GM18519 (cell line): ENCODE results near the gene PNP.
"Not testable (repeated sequence)": the region's sequence is repeated elsewhere in the genome, so short reads cannot be mapped to it uniquely, and the experiment has no call there.

Experiments used
- ATAC-seq: cut with Tn5 transposase; IDR thresholded peaks from one replicate; pipeline ENCODE4 v1.9.1; 2021; ENCODE audit warnings: mild to moderate bottlenecking, moderate library complexity; ENCODE audit not compliant: unreplicated experiment, low FRiP score

PNP gene

DNA sequence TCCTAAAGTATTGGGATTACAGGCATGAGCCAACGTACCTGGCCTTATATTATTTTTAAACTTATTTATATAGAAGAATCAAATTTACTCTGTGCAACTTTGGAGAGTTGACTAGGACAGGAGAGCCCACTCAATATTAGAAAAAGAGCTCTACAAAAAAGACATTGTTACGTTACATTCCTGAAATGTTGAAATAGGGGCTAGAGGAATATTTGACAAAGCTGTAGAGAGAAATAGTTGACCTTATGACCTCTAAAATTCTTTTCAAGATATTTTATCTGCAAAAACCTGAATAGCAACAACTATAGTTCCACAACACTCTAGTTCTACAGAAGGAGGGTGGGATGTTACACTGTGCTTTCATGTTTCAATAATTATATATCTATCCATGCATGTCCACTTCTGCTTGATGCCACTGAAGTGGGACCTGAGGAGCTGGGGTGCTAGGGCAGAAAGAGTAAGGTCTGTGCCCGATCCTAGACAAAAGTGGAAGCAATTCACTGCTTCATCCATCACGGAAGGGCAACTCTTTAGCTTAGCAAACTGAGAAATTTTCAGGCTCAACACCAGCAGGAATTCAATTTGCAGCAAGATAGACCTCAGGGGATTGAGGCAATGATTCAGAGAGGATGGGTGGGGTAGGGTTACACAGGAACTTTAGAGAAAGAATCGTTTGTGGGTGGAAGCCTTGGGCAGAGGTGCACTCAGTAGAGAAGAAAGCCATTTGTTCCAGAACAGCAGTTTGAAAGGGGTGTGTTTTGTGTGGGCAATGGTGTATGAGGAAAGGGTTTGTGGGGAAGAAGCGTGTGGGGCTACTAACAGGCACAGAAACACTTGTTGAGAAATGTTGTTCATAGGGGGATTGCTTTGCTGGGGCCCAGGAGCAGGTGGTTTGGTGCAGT, 20.1 kb downstream of the PNP start:
- ATAC-seq: no peak

DNA sequence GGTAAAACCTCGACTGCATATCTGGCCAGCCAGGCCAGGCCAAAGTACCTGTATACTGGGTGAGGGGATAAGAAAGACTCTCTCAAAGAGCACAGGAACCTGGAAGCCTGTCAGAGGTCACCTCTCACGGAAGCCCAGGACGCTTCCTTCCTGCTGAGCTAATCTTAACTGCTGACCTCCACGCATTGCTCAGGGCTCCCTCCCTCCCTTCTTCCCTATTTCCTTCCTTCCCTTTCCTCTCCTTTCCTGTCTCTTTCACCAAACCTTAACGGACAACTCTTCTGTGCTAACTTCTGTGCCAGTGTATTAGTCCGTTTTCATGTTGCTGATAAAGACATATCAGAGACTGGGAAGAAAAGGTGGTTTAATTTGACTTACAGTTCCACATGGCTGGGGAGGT, 21.4 kb downstream of the PNP start:
- no peak for ATAC-seq

DNA sequence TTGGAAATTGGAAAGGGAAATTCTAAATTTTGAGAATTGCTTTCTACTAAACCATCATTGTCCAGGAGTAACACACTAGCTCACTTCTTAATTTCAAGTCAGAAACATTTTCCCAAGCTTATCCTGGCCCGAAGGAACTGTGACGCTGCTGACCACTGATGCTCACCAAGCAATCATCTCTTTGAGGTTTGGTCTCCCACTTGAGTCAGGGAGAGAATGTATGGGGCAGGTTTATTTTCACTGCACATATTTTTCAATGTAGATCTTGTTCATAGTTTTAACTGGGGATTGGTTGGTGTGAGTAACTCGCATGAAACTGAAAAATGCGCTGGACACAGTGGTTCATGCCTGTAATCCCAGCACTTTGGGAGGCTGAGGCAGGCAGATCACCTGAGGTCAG, 23.3 kb downstream of the PNP start:
- ATAC-seq: no peak

DNA sequence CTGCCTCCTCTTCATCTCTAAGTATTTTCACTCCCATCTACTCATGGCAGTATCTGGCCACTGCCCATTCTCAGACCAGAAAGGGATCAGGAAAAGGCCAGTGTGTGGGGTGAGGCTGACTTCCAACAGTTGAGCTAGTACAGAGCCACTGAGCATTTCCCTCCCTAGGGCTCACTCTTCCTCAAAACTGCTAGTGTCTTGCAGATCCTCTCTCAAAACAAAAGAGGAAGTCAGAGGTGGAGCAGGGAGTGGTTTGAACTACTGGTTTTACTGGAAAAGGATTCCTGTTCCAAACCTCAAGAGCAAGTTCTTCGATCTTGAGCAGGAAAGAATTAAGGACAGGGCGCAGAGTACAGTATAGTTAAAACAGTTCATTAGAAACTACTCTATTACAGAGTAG, 24.4 kb downstream of the PNP start:
- ATAC-seq: no peak

DNA sequence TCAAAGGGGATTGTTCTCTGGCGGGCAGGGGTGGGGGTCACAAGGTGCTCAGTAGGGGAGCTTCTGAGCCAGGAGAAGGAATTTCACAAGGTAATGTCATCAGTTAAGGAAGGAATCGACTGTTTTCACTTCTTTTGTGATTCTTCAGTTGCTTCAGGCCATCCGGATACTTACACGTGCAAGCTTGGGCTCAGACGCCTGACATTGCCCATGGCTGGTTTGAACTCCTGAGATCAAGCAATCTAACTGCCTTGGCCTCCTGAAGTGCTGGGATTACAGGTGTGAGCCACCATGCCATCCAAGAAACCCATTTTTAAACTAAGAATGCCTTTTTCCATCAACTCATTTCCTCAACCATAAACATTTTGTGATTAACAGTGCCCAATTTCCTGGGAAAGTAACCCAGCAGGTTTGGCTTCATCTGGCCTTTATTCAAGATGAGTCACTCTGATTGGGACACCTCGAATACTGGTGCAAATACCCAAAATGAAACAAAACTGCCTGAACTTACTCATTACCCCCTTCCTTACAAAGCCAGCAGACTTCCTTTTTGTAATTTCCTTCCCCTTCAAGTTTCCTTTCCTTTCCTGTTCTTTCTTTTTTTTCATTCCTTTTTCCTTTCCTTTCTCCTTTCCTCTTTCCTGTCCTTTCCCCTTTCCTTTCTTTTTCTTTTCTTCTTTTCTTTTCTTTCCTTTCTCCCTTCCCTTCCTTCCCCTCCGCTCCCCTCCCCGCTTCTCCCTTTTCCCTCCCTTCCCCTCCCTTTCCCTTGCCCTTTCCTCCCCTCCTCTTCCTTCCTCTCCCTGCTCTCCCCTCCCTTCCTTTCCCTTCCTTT, 25.9 kb downstream of the PNP start:
- ATAC-seq: no peak

DNA sequence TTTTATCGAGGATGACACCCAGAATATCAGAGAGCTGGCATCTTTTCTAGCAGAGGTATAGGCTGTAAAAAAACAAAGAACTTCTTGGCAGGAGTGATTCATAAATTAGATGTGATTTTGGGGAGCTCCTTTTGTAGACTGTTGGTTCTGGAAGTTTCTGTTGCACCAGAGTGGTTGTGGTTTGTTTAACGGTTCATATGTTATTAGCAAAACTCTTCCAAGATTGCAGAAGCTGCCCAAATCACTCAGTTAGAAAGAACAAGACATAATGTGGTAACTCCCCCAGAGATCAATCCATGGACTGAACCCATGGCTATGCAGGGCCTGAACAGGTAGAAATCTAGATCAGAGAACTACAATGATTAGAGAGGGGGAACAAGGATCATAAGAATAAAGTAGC, 29.4 kb downstream of the PNP start:
- ATAC-seq: no peak

DNA sequence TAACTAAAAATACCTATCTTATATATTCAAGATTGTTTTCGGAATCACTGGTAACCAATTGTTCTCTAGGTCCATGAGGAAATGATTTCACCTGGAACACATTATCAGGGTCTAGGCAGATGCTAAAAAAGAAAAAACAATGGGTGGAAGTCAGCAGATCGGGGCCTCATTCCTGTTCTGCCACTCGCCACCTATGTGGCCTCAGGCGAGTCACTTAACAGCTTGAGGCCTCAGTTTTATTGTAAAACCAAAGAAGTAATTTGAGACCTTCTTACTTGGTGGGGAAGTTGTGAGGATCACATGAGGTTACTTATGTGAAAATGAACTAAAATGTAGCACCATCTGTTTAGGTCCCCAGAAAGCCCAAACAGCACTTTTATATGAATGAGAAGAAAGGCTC, 29.9 kb downstream of the PNP start:
- ATAC-seq: no peak

DNA sequence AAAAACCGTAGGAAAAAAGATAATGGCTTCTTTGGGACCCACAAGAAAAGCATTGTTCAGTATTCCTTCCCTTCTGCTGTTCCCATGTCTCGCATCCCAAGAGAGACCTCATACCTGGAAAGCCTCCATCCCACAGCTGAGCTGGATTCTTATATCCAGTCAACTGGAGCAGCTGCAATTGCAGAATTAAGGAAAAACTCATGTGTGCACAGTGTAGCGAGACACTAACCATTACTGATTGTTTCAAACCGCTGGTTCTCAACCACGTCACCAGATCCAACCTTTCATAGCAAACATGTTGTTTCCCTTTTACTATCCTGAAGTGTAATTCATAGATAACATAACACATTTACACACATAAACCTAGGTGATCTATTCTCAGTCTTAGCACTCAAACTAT, 30.7 kb downstream of the PNP start:
- ATAC-seq: no peak

DNA sequence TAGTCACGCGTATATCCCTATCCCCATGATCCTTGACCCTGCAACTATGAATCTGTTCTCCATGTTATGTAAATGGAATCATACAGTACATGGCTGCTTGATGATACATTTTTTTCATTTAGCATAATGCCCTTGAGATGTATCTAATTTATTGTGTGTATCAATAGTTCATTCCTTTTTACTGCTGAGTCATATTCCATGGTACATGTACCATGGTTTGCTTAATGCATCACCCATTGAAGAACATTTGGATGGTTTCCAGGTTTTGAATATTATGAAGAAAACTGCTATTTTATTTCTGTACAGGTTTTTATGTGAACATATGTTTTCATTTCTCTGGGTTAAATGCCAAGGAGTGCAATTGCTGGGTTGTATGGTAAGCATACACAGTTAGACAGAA, 32.1 kb downstream of the PNP start:
- no peak for ATAC-seq

DNA sequence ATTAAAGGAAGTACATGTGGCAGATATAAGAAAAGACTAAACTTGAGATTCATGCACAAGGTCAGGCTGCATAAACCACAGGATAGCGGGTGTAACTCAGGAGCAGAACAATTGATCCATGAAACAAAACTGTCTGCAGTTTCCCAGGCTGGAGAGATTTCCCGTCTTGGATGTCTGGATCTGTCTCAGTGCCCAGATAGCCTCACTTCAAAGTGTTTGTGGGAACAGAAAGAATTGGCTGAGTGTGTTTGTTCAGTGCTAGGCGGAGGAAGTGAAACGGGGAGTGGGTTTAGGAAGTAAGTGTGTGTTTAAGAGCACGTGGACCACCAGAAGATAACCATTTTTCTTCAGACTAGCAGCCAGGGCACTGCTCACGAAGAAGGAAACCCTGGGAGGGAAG, 34.7 kb downstream of the PNP start:
- ATAC-seq: no peak

DNA sequence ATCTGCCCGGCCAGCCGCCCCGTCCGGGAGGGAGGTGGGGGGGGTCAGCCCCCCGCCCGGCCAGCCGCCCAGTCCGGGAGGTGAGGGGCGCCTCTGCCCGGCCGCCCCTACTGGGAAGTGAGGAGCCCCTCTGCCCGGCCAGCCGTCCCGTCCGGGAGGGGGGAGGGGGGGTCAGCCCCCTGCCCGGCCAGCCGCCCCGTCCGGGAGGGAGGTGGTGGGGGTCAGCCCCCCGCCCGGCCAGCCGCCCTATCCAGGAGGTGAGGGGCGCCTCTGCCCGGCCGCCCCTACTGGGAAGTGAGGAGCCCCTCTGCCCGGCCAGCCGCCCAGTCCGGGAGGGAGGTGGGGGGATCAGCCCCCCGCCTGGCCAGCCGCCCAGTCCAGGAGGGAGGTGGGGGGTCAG, 37.1 kb downstream of the PNP start:
- not testable (repeated sequence) for ATAC-seq

DNA sequence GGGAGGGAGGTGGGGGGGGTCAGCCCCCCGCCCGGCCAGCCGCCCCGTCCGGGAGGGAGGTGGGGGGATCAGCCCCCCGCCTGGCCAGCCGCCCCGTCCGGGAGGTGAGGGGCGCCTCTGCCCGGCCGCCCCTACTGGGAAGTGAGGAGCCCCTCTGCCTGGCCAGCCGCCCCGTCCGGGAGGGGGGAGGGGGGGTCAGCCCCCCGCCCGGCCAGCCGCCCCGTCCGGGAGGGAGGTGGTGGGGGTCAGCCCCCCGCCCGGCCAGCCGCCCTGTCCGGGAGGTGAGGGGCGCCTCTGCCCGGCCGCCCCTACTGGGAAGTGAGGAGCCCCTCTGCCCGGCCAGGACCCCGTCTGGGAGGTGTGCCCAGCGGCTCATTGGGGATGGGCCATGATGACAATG, 37.5 kb downstream of the PNP start:
- not testable (repeated sequence) for ATAC-seq

DNA sequence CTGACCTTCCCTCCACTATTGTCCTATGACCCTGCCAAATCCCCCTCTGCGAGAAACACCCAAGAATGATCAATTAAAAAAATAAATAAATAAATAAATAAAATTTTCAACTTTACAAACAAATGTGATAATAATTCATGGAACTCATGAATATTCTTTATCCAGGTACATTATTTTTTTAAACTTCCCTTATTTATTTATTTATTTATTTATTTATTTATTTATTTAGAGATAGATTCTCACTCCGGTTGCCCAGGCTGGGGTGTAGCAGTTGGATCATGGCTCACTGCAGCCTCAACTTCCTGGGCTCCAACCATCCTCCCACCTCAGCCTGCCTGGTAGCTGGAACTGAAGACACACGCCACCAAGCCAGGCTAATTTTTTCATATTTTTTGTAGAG, 38.3 kb downstream of the PNP start:
- ATAC-seq: not testable (repeated sequence)

DNA sequence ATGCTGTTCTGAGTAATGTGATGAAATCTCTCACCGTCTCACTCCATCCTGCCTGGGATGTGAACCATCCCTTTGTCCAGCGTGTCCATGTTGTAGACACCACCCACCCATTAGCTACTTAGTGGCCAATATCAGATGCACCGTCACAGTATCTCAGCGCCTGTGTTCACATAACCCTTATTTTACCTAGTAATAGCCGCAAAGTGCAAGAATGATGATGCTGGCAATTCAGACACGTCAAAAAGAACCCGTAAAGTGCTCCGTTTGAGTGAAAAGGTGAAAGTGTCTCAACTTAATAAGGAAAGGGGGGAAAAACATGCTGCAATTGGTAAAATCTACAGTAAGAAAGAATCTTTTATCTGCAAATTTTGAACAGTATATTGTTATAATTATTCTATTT, 39.2 kb downstream of the PNP start:
- ATAC-seq: no peak

DNA sequence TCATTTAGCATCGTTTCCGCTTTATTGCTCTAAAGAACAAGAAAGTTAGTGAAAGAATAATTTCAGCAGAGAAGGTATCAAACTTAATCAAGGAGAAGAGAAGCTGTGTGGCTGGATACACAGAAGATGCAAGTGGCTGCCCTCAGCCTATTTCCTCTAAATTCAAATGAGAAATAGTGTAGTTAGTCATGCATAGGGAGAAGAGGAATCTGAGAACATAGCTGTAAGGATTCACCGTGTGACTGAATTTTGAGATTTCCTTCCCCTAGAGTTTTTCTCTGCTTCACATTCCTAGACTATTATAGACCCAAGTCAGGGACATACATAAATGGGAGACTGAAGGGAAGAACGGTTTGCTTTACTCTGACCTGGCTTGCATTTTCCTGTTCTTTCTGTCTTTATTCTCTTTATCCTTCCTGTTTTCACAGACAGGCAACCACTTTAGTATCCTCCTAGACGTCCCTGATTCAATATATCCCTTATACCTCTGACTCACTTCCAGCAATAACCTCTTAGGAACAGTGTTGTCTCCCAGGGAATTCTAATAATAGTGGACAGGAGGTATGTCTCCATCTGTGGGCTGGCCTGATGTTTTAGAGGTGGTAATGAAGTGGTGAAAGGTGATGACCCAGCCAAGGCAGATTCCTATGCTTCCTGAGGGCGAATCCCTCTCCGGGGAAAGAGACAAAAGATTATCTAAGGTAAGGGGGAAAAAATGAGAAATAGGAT, 43.1 kb downstream of the PNP start:
- ATAC-seq: no peak

DNA sequence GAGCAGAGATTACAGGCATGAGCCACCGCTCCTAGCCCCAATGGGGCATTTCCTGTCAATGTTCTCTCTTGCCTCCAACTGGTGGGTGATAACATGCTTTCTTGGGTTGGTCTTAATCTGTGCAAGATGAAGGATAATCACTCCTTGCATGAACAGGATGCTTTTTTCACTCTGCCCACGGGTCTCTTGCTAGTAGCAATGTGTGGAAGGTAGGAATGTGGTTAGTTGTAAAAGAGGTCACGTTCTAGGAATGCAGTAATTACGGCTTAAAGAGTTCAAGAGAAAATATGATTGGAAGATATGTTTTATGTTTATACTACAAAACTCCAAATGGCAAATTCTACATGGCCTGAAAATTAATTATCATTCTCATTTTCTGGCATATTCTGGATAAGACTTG, 46.6 kb downstream of the PNP start:
- no peak for ATAC-seq

DNA sequence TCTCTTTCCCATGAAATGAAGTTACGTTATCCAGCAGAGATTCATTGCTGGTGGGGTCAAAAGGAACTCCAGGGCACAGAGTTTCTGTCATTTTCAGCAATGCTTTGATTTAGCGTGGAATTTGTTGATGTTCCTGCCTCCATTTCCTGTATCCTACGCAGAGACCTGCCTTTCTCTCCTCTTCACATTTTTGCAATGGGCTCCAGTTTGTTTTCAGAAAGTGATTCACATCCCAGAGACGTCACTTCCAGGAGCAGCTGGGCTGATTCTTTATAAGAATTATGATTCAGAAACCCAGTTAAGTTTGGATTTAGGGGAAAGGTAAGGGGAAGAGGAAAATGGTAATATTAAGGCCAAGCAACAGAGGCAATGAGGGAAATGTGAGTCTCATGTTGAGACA, 47.7 kb downstream of the PNP start:
- ATAC-seq: no peak

DNA sequence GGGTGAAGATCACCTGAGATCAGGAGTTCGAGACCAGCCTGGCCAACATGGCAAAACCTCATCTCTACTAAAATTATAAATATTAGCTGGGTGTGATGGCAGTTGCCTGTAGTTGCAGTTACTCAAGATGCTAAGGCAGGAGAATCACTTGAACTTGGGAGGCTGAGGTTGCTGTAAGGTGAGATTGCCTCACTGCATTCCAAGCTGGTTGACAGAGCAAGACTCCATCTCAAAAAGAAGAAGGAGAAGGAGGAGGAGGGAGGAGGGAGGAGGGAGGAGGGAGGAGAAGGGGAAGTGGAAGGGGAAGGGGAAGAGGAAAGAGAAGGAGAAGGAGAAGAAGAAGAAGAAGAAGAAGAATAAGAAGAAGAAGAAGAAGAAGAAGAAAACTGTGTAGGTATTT, 53.1 kb downstream of the PNP start:
- no peak for ATAC-seq

DNA sequence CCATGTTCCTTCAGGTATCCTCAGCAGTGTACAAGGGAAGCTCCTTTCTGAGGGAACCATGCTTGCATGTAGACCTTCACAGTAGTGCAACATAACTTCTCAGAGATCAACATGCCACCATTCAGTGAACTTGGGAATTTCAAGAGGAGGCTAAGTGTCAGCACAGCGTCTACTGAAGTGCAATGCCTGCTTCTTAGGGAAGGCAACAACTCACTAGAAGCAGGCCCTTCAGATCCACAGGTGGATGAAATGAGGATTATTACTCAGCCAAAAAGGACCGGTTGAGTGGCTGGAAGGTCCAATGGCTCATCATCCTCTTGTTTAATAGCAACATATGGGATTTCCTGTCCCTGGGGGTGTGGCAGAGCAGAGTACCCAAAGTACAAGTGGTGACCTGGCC, 54.8 kb downstream of the PNP start:
- ATAC-seq: no peak
